UCSD-AML1 (cell line): ENCODE data around the gene ZNF775.

Experiments used
- DNase-seq: peaks from one replicate; lab custom pipeline; 2025; ENCODE audit not compliant: unreplicated experiment; lab: John Stamatoyannopoulos, UW

The ZNF775 gene

DNA sequence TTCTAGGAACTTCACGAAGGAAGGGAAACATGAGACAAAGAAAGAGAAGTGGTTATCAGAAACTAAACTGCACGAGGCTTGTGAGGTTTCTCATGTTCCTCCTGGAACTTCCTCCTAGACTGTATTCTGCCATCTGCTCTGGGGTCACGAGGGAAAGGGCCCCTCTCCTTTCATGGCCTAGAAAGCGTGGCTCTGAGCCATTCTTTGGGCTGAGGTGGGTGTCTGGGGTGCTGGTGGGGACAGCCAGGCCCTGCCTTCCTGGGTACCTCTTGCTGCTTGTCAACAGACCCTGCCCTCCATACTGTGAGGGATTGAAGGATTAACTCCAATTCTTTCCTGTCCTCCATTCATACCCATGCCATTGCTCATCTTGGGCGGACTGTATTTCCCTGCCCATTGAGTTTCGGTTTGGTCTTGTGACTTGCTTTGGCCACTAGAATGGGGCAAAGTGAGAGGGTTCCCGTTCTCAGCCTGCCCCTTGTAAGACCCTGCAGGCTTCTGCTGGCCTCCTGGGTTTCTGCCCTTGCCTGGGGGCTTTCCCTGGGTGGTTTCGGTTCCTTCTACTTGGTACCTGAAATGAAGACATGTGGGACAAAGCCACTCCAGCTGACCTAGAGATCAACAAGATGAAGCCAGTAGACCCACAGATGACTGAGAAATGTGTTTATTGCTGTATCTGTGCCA lies 56.4 kb downstream of the ZNF775 start:
- DNase-seq = peak; percentile 14

DNA sequence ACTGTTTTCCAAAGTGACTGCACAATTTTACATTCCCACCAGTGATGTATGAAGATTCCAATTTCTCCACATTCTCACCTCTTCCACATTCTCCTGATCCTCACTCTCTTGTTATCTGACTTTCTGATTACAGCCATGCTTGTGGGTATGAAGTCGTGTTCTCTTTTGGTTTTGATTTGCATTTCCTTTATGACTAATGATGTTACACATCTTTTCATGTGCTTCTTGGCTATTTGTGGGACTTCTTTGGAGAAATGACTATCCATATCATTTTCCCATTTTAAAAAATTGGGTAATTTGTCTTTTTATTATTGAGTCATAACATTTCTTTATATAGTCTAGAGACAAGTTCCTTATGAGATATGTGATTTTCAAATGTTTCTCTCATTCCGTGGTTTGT lies 60.8 kb downstream of the ZNF775 start:
- DNase-seq = no peak

GRCh38 chr7:150441524-150441923 lies 62.4 kb downstream of the ZNF775 start:
- no peak for DNase-seq

DNA sequence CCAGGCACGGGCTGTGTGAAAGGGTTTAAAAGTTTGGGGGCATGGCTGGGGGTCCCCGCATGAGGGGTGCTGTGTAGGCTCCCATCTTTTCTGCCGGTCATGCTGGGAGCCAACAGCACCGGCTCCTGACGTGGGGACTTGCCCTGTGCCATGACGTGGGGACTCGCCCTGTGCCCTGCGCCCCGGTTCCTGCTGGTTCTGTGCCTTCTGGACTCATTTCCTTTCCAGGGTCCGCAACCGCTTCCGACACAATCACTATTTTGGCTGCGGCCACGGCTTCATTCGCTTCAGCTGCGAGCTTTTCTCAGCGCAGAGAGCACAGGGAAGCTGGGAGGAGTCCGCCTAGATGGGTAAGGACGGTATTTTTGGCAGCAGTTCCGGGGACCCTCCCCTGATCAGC lies 63.7 kb downstream of the ZNF775 start:
- DNase-seq = no peak

GRCh38 chr7:150443793-150444540 lies 64.8 kb downstream of the ZNF775 start:
- DNase-seq = no peak

DNA sequence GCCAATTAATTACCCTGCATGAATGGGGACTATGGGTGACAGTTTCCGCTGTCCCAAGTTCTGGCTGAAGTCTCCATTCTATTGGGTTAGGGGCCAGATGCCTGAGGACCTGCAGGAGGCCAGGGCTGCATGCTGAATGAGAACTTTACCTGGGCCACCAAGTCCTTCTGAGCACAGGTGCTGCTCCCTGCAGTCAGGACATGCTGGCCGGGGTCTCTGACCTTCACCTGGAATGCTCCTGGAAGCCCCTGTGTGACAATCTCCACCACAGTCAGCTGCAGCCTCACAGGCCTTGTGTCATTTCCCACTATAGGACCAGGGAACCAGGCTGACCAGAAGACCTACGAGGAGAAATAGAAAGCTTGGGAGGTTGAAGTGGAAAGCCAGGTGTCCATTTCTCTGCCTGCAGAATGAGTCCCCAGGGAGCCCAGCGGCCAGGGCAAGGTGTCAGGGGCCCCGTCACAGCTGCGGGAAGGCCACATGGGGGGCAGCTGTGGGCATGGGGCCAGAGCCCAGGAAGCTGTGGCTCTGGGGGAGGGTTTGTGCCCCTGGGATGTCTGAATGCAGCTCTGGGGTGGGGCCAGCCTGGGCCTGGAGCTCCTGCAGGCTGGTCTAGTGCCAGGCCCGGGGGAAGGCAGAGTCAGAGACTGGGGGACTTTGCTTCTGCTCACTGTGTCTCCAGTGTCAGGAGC lies 65.7 kb downstream of the ZNF775 start:
- DNase-seq = no peak

- no peak for DNase-seq
Measured at GRCh38 chr7:150446288-150446938, 67.3 kb downstream of the ZNF775 start.
